ENCODE results near the gene SULT1C4.

SULT1C4 gene

DNA sequence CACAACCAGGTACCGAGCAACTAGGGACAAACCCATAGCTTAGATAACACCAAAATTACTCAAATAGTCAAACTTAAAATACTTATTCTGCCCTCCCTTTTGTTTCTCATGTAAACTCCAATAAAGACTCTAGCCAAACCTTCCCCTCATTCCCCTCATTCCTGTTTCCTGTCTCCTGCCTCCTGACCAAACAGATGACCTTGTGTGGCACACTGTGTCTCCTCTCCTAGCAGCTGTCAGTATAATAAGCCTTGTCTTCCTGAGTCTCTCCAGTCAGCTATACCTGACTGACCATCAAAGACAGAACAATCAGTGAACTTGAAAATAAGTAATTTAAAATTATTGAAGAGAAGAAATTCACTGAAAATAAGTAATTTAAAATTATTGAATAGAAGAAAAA lies 14.3 kb downstream of the SULT1C4 start:
- DNase-seq (ENCODE audit: extremely low spot score), result no peak
- CTCF ChIA-PET, result interaction anchor here (0.9 to 2.0 kb wide), 2 partner anchors 8 to 192 kb away, joined by 4 read pairs; no protein-coding TSS in a partner anchor
- POLR2A ChIA-PET, result no interaction called here
- TF ChIP-seq, protein P1, sequence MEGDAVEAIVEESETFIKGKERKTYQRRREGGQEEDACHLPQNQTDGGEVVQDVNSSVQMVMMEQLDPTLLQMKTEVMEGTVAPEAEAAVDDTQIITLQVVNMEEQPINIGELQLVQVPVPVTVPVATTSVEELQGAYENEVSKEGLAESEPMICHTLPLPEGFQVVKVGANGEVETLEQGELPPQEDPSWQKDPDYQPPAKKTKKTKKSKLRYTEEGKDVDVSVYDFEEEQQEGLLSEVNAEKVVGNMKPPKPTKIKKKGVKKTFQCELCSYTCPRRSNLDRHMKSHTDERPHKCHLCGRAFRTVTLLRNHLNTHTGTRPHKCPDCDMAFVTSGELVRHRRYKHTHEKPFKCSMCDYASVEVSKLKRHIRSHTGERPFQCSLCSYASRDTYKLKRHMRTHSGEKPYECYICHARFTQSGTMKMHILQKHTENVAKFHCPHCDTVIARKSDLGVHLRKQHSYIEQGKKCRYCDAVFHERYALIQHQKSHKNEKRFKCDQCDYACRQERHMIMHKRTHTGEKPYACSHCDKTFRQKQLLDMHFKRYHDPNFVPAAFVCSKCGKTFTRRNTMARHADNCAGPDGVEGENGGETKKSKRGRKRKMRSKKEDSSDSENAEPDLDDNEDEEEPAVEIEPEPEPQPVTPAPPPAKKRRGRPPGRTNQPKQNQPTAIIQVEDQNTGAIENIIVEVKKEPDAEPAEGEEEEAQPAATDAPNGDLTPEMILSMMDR (IDR thresholded peaks at IDR 0.05; ENCODE audit: control extremely low read depth, extremely low read depth, low read depth, missing control alignments), result no peak

DNA sequence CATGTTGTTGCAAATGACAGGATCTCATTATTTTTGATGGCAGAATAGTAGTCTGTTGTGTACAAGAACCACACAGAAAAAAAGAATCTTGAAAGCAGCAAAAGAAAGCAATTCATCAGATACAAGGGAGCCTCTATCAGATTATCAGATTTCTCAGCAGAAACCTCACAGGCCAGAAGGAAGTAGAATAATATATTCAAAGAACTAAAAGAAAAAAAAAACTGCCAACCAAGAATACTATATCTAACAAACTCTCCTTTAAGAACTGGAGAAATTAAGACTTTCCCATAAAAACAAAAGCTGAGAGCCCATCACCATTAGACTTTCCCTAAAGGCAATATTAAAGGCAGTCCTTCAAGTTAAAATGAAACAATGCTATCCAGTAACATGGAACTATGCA lies 15.4 kb downstream of the SULT1C4 start:
- POLR2A ChIA-PET, result no interaction called here
- CTCF ChIA-PET, result no interaction called here
- no peak for DNase-seq (ENCODE audit: extremely low spot score)
- TF ChIP-seq, protein P1 (IDR thresholded peaks at IDR 0.05; ENCODE audit: control extremely low read depth, extremely low read depth, low read depth, missing control alignments), result no peak

DNA sequence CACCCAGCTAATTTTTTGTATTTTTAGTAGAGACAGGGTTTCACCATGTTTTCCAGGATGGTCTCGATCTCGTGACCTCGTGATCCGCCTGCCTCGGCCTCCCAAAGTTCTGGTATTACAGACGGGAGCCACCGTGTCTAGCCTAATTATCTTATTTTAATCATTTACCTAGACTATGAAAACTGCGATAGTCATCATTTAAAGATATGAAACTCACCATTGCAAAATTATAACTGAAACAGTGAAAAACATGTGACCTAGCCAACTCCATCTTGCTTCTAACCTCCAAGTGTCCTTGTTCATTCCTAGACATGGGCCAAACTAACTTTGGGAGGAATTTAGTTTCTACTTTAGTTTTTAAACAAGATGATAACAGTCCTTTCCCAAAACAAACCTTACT lies 17.4 kb downstream of the SULT1C4 start:
- TF ChIP-seq, protein P1 (IDR thresholded peaks at IDR 0.05; ENCODE audit: control extremely low read depth, extremely low read depth, low read depth, missing control alignments), result no peak
- ChIA-PET CTCF (interaction anchor here (0.7 to 3.3 kb wide), 5 partner anchors 9 to 191 kb away, joined by 3 to 28 read pairs (median 4); no protein-coding TSS in a partner anchor), POLR2A (no interaction called here)
- no peak for DNase-seq (ENCODE audit: extremely low spot score)

DNA sequence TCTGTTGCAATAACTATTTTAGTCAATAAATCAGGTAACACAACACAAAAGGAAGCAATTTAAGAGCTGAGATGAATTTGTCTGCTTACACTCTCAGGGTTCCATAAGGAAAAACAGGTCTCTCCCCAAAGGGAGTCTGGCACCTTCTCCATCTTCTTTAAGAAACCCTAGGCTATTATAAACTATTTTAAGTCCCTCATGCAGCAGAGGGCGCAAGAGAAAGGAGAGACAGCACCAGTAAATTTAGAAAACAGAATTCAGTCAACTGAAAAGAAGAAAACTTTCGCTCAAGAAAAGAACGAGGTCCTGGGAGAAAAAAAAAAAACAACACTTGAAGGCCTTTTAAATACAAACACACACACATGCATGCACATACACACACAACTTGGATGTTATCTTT lies 19.1 kb downstream of the SULT1C4 start:
- TF ChIP-seq, protein P1 (IDR thresholded peaks at IDR 0.05; ENCODE audit: control extremely low read depth, extremely low read depth, low read depth, missing control alignments), result peak; percentile 26
- ChIA-PET POLR2A (no interaction called here), CTCF (interaction anchor here (1.3 to 3.3 kb wide), 2 partner anchors 18 to 187 kb away, joined by 4 to 28 read pairs; no protein-coding TSS in a partner anchor)
- DNase-seq (ENCODE audit: extremely low spot score), result no peak

DNA sequence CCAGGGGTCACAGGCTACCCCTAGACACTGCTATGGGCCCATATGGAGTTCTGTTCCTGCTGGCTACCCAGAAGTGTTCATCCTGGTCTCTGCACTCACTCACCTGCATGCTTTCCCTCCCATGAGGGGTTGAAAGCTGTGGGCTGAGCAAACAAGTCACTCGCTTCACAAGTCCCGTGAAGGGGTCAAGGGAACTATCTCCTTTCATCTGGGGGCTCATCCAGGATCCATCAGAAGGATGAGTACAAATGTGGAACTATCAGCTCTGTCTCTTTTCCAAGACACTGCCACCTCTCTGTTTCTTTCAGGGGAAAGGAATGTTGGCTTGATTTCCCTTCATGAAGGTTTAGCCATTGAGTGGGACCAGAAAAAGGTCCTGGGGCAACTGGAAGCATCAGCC lies 21.7 kb downstream of the SULT1C4 start:
- POLR2A ChIA-PET, result no interaction called here
- DNase-seq (ENCODE audit: extremely low spot score), result no peak
- CTCF ChIA-PET, result interaction anchor here (0.9 to 1.6 kb wide), 4 partner anchors 9 to 185 kb away, joined by 3 to 9 read pairs (median 4); no protein-coding TSS in a partner anchor
- TF ChIP-seq, protein P1 (IDR thresholded peaks at IDR 0.05; ENCODE audit: control extremely low read depth, extremely low read depth, low read depth, missing control alignments), result no peak

DNA sequence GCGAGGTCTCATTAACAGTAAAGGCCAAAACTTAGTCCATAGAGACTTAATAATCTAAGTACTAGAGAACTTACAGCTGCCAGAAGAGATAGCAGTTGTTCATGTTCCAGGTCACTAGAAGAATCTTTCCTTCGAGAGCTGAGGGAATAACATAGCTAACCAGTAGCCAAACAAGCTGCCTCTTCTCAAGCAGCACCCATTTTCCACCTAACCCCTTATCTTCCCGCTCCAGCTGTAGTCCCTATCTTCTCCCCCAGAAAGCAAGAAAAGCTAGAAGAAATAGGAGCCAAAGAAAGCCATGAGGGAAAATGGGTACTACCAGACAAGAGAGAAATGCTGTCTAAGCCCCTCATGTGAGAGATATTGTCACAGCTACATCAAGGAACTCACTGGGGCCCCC lies 24.0 kb downstream of the SULT1C4 start:
- DNase-seq (ENCODE audit: extremely low spot score), result no peak
- ChIA-PET POLR2A (no interaction called here), CTCF (interaction anchor here (1.0 to 1.9 kb wide), 2 partner anchors 17 to 182 kb away, joined by 3 to 6 read pairs; no protein-coding TSS in a partner anchor)
- TF ChIP-seq, protein P1 (IDR thresholded peaks at IDR 0.05; ENCODE audit: control extremely low read depth, extremely low read depth, low read depth, missing control alignments), result no peak
